Adipose tissue (tissue), 3 donors: Measurements from ENCODE around the gene SCAPER. TPM values are rescaled to one million over a fixed set of nuclear protein-coding genes. Genes with fewer than 3 reads are reported as not detected.
"Not testable (repeated sequence)": the region's sequence is repeated elsewhere in the genome, so short reads cannot be mapped to it uniquely, and the experiment has no call there.

Experiments
- H3K27ac ChIP-seq: one replicate; pipeline ENCODE4 v1.5.1; 2013; ENCODE audit warnings: low read depth, low read length
- WGBS, 3 donors: extraction: QIAGEN DNeasy Blood & Tissue Kit; methylation state at CpG; one replicate each; pipeline ENCODE4 v1.1.7; 2013; 5-methylcytosine and 5-hydroxymethylcytosine counted together
- polyA plus RNA-seq, 3 donors: library from polyadenylated mRNA; stranded (reverse); fragments of 200-250 nt; gene quantifications; one replicate each; pipeline ENCODE4 v1.2.3, GENCODE V29; 2013
- donor health status: healthy with polysubstance abuse.
- donor health status: Bipolar disorder and iron deficiency.
- donor health status: healthy.

The SCAPER gene
- polyA plus RNA-seq, 3 donors: 5.4 to 9.6 (median 8.5) TPM

DNA sequence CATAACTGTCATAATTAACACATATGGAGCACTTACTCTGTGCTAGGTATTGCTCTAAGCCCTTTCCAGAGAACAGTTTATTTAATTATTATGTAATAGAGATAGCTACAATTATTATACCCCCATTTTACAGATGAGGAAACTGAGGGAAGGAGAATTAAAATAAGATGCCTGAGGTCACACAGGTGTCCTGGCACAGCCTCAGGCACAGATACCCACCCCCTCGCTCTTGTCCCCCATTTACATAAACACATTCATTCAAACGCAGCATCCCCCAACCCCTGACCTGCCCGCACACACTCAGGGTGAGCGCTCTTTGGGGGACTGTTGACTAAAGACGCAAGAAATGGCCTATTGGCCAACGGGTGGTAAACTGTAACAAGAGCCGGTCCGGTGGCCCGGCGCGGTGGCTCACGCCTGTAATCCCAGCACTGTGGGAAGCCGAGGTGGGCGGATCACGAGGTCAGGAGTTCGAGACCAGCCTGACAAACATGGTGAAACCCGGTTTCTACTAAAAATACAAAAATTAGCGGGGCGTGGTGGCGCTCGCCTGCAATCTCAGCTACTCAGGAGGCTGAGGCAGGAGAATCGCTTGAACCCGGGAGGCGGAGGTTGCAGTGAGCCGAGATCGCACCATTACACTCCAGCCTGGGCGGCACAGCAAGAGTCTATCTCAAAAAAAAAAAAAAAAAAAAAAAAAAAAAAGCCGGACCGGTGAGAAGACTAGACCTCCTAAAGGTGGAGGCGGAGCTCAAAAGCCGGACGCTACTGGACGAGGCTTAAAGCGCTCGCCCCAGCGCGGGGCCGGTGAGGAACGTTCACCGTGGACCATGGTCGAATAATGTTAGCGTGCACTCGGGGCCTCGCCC lies 570.5 kb downstream of the SCAPER start:
- no peak overlapping the region for H3K27ac ChIP-seq
- 33 to 36% (median 36%) methylated on average over 42 to 44 of the region's 44 CpGs for WGBS, 3 donors

- WGBS, 3 donors: 53 to 59% (median 59%) methylated on average over 9 of the region's 9 CpGs
These were observed 571.3 kb downstream of the SCAPER start for GRCh38 chr15:76333720-76334437.

GRCh38 chr15:76333309-76333708 lies 571.8 kb downstream of the SCAPER start:
- WGBS, 3 donors: 91 to 100% (median 93%) methylated on average over 1 of the region's 1 CpG
- no peak overlapping the region for H3K27ac ChIP-seq

More at GRCh38 chr15:76333720-76334437, 571.3 kb downstream of the SCAPER start:
- no peak overlapping the region for H3K27ac ChIP-seq

- H3K27ac ChIP-seq: no peak overlapping the region
- 92 to 100% (median 94%) methylated on average over 1 of the region's 1 CpG for WGBS, 3 donors
These were observed 572.3 kb downstream of the SCAPER start for GRCh38 chr15:76332796-76333195.

GRCh38 chr15:76330080-76330680 lies 575.0 kb downstream of the SCAPER start:
- WGBS, 3 donors: 59 to 65% (median 60%) methylated on average over 7 of the region's 7 CpGs
- H3K27ac ChIP-seq: no peak overlapping the region

DNA sequence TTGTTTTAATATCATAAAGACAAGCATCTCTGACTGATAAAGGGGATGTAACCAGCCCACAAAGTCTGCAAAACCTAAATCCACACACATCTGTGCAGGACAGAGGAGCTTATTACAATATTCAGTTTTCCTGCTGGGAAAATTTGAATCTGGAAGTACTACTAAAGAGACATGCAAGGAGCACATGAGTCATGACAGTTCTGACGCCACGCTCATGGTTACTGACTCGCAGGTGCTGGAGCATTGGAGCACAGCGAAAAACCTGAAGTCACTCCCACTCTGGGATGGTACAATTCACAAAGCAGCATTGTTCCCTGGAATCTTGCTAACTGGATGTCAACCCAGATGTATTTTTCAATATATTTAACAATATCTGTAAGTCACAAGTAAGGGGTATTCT lies 576.2 kb downstream of the SCAPER start:
- H3K27ac ChIP-seq: no peak overlapping the region
- WGBS, 3 donors: 85 to 92% (median 86%) methylated on average over 4 of the region's 4 CpGs

- 85 to 86% (median 85%) methylated on average over 8 of the region's 8 CpGs for WGBS, 3 donors
- H3K27ac ChIP-seq: no peak overlapping the region
These were observed 576.9 kb downstream of the SCAPER start for GRCh38 chr15:76328106-76328696.

- WGBS, 3 donors: 81 to 84% (median 81%) methylated on average over 8 of the region's 8 CpGs
These were observed 577.7 kb downstream of the SCAPER start for GRCh38 chr15:76327191-76328105.

DNA sequence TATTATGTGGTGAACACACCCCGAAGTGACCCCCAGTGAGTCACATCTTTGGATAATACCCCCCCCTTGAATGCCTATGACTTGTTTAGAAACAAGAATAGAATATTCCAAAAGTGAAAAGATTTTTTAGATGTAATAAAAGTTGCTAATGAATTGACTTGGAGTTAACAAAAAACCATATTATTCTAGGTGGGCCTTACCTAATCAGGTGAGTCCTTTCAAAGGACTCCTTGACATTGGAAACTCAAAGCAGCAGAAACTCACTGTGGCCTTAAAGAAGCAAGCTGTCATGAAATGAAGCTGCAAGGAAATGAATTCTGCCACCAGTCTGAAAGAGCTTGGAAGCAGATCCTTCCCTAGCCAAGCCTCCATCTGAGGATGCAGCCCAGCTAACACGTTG lies 579.4 kb downstream of the SCAPER start:
- WGBS, 3 donors: 70 to 77% (median 74%) methylated on average over 2 of the region's 2 CpGs
- no peak overlapping the region for H3K27ac ChIP-seq

More at GRCh38 chr15:76327191-76328105, 577.7 kb downstream of the SCAPER start:
- H3K27ac ChIP-seq: no peak overlapping the region

- H3K27ac ChIP-seq: no peak overlapping the region
- 60 to 75% (median 67%) methylated on average over 3 of the region's 3 CpGs for WGBS, 3 donors
These were observed 581.1 kb downstream of the SCAPER start for GRCh38 chr15:76324066-76324465.

GRCh38 chr15:76321602-76322001 lies 583.5 kb downstream of the SCAPER start:
- 34 to 74% (median 72%) methylated on average over 5 of the region's 5 CpGs for WGBS, 3 donors
- no peak overlapping the region for H3K27ac ChIP-seq

DNA sequence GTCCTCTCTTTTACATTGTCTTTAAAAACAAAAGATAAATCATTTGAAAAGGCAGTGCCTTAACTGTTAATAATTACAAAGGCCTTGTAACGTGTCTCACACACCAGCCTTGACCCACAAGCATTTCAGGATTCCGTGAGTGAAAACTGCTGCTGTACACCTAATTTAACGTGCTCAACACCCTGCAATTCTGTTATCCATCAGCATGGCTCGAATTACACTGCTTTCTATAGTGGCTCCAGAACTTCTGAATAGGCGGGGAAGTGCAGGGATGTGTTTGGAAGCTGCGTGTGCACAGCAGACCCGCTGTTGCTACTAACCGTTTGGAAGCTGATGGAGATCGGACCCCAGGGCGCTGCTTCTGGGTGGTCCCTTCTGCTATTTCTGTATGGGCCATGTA lies 584.0 kb downstream of the SCAPER start:
- 64 to 73% (median 67%) methylated on average over 10 of the region's 10 CpGs for WGBS, 3 donors
- H3K27ac ChIP-seq: no peak overlapping the region

DNA sequence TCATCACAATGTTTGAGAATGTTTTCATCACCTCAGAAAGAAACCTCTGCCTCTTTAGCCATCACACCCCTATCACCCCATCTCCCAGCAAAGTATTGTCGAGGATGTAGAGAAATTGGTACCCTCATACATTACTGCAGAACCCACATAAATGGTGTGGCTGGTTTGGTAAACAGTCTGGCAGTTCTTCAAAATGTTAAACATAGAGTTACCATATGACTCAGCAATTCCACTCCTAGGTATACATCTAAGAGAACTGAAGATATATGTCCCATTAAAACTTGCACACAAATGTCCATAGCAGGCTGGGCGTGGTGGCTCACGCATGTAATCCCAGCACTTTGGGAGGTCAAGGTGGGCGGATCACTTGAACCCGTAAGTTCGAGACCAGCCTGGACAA lies 585.1 kb downstream of the SCAPER start:
- no peak overlapping the region for H3K27ac ChIP-seq
- WGBS, 3 donors: 88 to 91% (median 89%) methylated on average over 6 of the region's 6 CpGs

- WGBS, 3 donors: 69 to 79% (median 78%) methylated on average over 5 of the region's 5 CpGs
- H3K27ac ChIP-seq: no peak overlapping the region
These were observed 591.4 kb downstream of the SCAPER start for GRCh38 chr15:76313731-76314130.

- H3K27ac ChIP-seq: not testable (repeated sequence)
- 91 to 96% (median 91%) methylated on average over 4 of the region's 4 CpGs for WGBS, 3 donors
These were observed 592.0 kb downstream of the SCAPER start for GRCh38 chr15:76313175-76313567.

- WGBS, 3 donors: 68 to 81% (median 73%) methylated on average over 7 of the region's 7 CpGs
- H3K27ac ChIP-seq: no peak overlapping the region
These were observed 592.5 kb downstream of the SCAPER start for GRCh38 chr15:76312540-76313174.
